OCI-M1 (cell line): ENCODE measurements around the gene TMEM154.

Experiments
- DNase-seq: peaks from one replicate; lab custom pipeline; 2025; lab: John Stamatoyannopoulos, UW

Gene TMEM154

GRCh38 chr4:152628128-152628527 lies 51.7 kb downstream of the TMEM154 start:
- no peak for DNase-seq

GRCh38 chr4:152626790-152627189 lies 53.0 kb downstream of the TMEM154 start:
- no peak for DNase-seq

- DNase-seq, result peak; percentile 55
Measured at GRCh38 chr4:152620915-152621314, 58.9 kb downstream of the TMEM154 start.

- peak; percentile 37 for DNase-seq
Measured at GRCh38 chr4:152620218-152620617, 59.6 kb downstream of the TMEM154 start.

GRCh38 chr4:152619556-152619955 lies 60.2 kb downstream of the TMEM154 start:
- DNase-seq, result no peak

- DNase-seq, result no peak
Measured at GRCh38 chr4:152618971-152619370, 60.8 kb downstream of the TMEM154 start.

GRCh38 chr4:152616804-152617203 lies 63.0 kb downstream of the TMEM154 start:
- DNase-seq, result no peak

- no peak for DNase-seq
Measured at GRCh38 chr4:152613841-152614721, 65.7 kb downstream of the TMEM154 start.

GRCh38 chr4:152613351-152613750 lies 66.4 kb downstream of the TMEM154 start:
- no peak for DNase-seq

GRCh38 chr4:152610131-152610530 lies 69.7 kb downstream of the TMEM154 start:
- no peak for DNase-seq

- peak; percentile 66 for DNase-seq
Measured at GRCh38 chr4:152609481-152609880, 70.3 kb downstream of the TMEM154 start.

- DNase-seq, result no peak
Measured at GRCh38 chr4:152607178-152607577, 72.6 kb downstream of the TMEM154 start.

GRCh38 chr4:152606753-152607152 lies 73.0 kb downstream of the TMEM154 start:
- DNase-seq, result no peak

GRCh38 chr4:152605641-152606335 lies 74.0 kb downstream of the TMEM154 start:
- no peak for DNase-seq

- no peak for DNase-seq
Measured at GRCh38 chr4:152605031-152605430, 74.8 kb downstream of the TMEM154 start.

GRCh38 chr4:152601156-152601555 lies 78.6 kb downstream of the TMEM154 start:
- DNase-seq, result no peak

GRCh38 chr4:152599636-152600035 lies 80.2 kb downstream of the TMEM154 start:
- DNase-seq, result no peak

- DNase-seq, result no peak
Measured at GRCh38 chr4:152599095-152599494, 80.7 kb downstream of the TMEM154 start.

- no peak for DNase-seq
Measured at GRCh38 chr4:152598454-152598853, 81.3 kb downstream of the TMEM154 start.

GRCh38 chr4:152594978-152595925 lies 84.5 kb downstream of the TMEM154 start:
- DNase-seq, result no peak

GRCh38 chr4:152594057-152594456 lies 85.7 kb downstream of the TMEM154 start:
- no peak for DNase-seq

GRCh38 chr4:152591876-152592275 lies 87.9 kb downstream of the TMEM154 start:
- DNase-seq, result no peak
